Measurements from ENCODE around the gene PDE3A. TPM values are rescaled to one million over a fixed set of nuclear protein-coding genes. Genes with fewer than 3 reads are reported as not detected.
"Not testable (repeated sequence)": the region's sequence is repeated elsewhere in the genome, so short reads cannot be mapped to it uniquely, and the experiment has no call there.

Gene PDE3A
- total and polyA plus RNA-seq, 2 of the 4 experiments (the other 2 are of a cell fraction), result 0.09 to 0.18 TPM

DNA sequence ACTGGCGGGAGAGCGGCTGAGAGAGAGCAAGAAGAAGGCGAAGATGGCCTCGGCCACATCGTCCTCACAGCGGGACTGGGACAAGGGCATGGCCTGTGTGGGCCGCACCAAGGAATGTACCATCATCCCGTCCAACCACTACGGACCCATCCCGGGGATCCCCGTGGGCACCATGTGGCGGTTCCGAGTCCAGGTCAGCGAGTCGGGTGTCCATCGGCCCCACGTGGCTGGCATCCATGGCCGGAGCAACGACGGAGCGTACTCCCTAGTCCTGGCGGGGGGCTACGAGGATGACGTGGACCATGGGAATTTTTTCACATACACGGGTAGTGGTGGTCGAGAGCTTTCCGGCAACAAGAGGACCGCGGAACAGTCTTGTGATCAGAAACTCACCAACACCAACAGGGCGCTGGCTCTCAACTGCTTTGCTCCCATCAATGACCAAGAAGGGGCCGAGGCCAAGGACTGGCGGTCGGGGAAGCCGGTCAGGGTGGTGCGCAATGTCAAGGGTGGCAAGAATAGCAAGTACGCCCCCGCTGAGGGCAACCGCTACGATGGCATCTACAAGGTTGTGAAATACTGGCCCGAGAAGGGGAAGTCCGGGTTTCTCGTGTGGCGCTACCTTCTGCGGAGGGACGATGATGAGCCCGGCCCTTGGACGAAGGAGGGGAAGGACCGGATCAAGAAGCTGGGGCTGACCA is 183.6 kb downstream of the PDE3A start:
- H4K20me1 ChIP-seq (ENCODE audit: insufficient read depth, low read length); ATAC-seq (ENCODE audit: low read depth); H3K27me3 ChIP-seq (ENCODE audit: control insufficient read depth, insufficient read depth, low read length); H2BK5ac ChIP-seq (ENCODE audit: low read depth, low read length, poor library complexity, severe bottlenecking); H3K4me1 ChIP-seq (ENCODE audit: control insufficient read depth, insufficient read depth, low read length); H2BK120ac ChIP-seq (ENCODE audit: low read depth, low read length); H4K5ac ChIP-seq (ENCODE audit: low read depth, low read length); H2AK5ac ChIP-seq (ENCODE audit: low read depth, low read length); H3K9ac ChIP-seq (ENCODE audit: low read depth, low read length); intact Hi-C loops (cut with micrococcal nuclease); H2BK15ac ChIP-seq (ENCODE audit: low read depth, low read length); DNase-seq; CTCF ChIA-PET; BruUV-seq (replicated peaks); H4K91ac ChIP-seq (ENCODE audit: insufficient read depth, low read depth, low read length); H3K14ac ChIP-seq (replicated peaks; ENCODE audit: low read depth, low read length); H3K27ac ChIP-seq (ENCODE audit: insufficient read depth, low read length); H3K9me1 ChIP-seq (ENCODE audit: insufficient read depth, low read length); H2BK20ac ChIP-seq (ENCODE audit: low read depth, low read length); POLR2A ChIA-PET (ENCODE audit: unreplicated experiment); H3K4ac ChIP-seq (ENCODE audit: low read depth, low read length); H3K18ac ChIP-seq (ENCODE audit: low read depth, low read length); H3K4me3 ChIP-seq (ENCODE audit: insufficient read depth, low read depth, low read length); H3K36me3 ChIP-seq (ENCODE audit: control insufficient read depth, insufficient read depth, low read length); H3K9me3 ChIP-seq (ENCODE audit: control insufficient read depth, insufficient read depth, low read length); H2AFZ ChIP-seq (replicated peaks; ENCODE audit: low read length, poor library complexity); in situ Hi-C loops (cut with MboI; ENCODE audit: low sequenced_read_pairs); dilution Hi-C loops (cut with HindIII; ENCODE audit: low sequenced_read_pairs, unreplicated experiment); H3K56ac ChIP-seq (ENCODE audit: extremely low read depth, insufficient read depth, low read length); H3K4me2 ChIP-seq (ENCODE audit: low read depth, low read length); H2AK9ac ChIP-seq (replicated peaks; ENCODE audit: low read depth, low read length, poor library complexity); H3K23ac ChIP-seq (ENCODE audit: low read depth, low read length); H4K8ac ChIP-seq (ENCODE audit: low read depth in 2 of 2, low read length in 2 of 2); H3K79me1 ChIP-seq (ENCODE audit: low read depth in 1 of 2, low read length in 2 of 2): not testable (repeated sequence)
- 96% methylated on average over 11 of the region's 48 CpGs; no CpG with 5 or more reads in 1 of the 2 experiments for WGBS, 2 experiments (ENCODE audit: extremely low coverage in 2 of 2, insufficient read length in 1 of 2)

DNA sequence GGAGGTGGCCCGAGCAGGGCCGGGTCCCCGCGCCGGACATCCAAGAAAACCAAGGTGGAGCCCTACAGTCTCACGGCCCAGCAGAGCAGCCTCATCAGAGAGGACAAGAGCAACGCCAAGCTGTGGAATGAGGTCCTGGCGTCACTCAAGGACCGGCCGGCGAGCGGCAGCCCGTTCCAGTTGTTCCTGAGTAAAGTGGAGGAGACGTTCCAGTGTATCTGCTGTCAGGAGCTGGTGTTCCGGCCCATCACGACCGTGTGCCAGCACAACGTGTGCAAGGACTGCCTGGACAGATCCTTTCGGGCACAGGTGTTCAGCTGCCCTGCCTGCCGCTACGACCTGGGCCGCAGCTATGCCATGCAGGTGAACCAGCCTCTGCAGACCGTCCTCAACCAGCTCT is 184.2 kb downstream of the PDE3A start:
- H3K79me1 ChIP-seq (ENCODE audit: low read depth in 1 of 2, low read length in 2 of 2); H2BK120ac ChIP-seq (ENCODE audit: low read depth, low read length); H2BK5ac ChIP-seq (ENCODE audit: low read depth, low read length, poor library complexity, severe bottlenecking); H3K27me3 ChIP-seq (ENCODE audit: control insufficient read depth, insufficient read depth, low read length); H4K8ac ChIP-seq (ENCODE audit: low read depth in 2 of 2, low read length in 2 of 2); H3K4me2 ChIP-seq (ENCODE audit: low read depth, low read length); H3K9ac ChIP-seq (ENCODE audit: low read depth, low read length); H3K14ac ChIP-seq (replicated peaks; ENCODE audit: low read depth, low read length); BruUV-seq (replicated peaks); H3K23ac ChIP-seq (ENCODE audit: low read depth, low read length); H3K18ac ChIP-seq (ENCODE audit: low read depth, low read length); H3K9me1 ChIP-seq (ENCODE audit: insufficient read depth, low read length); H3K36me3 ChIP-seq (ENCODE audit: control insufficient read depth, insufficient read depth, low read length); H4K5ac ChIP-seq (ENCODE audit: low read depth, low read length); H3K4me3 ChIP-seq (ENCODE audit: insufficient read depth, low read depth, low read length); H4K20me1 ChIP-seq (ENCODE audit: insufficient read depth, low read length); H2BK20ac ChIP-seq (ENCODE audit: low read depth, low read length); H2AK9ac ChIP-seq (replicated peaks; ENCODE audit: low read depth, low read length, poor library complexity); POLR2A ChIA-PET (ENCODE audit: unreplicated experiment); intact Hi-C loops (cut with micrococcal nuclease); CTCF ChIA-PET; H3K4ac ChIP-seq (ENCODE audit: low read depth, low read length); H2AFZ ChIP-seq (replicated peaks; ENCODE audit: low read length, poor library complexity); H2AK5ac ChIP-seq (ENCODE audit: low read depth, low read length); H3K4me1 ChIP-seq (ENCODE audit: control insufficient read depth, insufficient read depth, low read length); H3K9me3 ChIP-seq (ENCODE audit: control insufficient read depth, insufficient read depth, low read length); H3K56ac ChIP-seq (ENCODE audit: extremely low read depth, insufficient read depth, low read length); dilution Hi-C loops (cut with HindIII; ENCODE audit: low sequenced_read_pairs, unreplicated experiment); DNase-seq; H4K91ac ChIP-seq (ENCODE audit: insufficient read depth, low read depth, low read length); H3K27ac ChIP-seq (ENCODE audit: insufficient read depth, low read length); in situ Hi-C loops (cut with MboI; ENCODE audit: low sequenced_read_pairs); ATAC-seq (ENCODE audit: low read depth); H2BK15ac ChIP-seq (ENCODE audit: low read depth, low read length): not testable (repeated sequence)
- WGBS, 2 experiments (ENCODE audit: extremely low coverage in 2 of 2, insufficient read length in 1 of 2), result no CpG with 5 or more reads among the region's 23 CpGs

Measured in IMR-90 (cell line).